Muscle of arm (tissue), 12 donors: ENCODE results near the gene SDR39U1. TPM values are rescaled to one million over a fixed set of nuclear protein-coding genes. Genes with fewer than 3 reads are reported as not detected.
A peak's percentile ranks its signal among the peaks of the same experiment; 100 is the strongest.

Experiments
- DNase-seq: peaks from one replicate; pipeline ENCODE4 v3.0.0-alpha.2; 2013
- polyA plus RNA-seq, 12 donors: library from polyadenylated mRNA; unstranded; fragments of 120-200 nt; gene quantifications; one replicate each; pipeline ENCODE4 v1.2.1, GENCODE V29; 2013; ENCODE audit not compliant: insufficient read length in 12 of 12

The SDR39U1 gene
- polyA plus RNA-seq, 12 donors: 34.9 to 53.3 (median 44.8) TPM; not detected in 1

GRCh38 chr14:24414732-24415420 is 27.7 kb downstream of the SDR39U1 start:
- DNase-seq: no peak

DNA sequence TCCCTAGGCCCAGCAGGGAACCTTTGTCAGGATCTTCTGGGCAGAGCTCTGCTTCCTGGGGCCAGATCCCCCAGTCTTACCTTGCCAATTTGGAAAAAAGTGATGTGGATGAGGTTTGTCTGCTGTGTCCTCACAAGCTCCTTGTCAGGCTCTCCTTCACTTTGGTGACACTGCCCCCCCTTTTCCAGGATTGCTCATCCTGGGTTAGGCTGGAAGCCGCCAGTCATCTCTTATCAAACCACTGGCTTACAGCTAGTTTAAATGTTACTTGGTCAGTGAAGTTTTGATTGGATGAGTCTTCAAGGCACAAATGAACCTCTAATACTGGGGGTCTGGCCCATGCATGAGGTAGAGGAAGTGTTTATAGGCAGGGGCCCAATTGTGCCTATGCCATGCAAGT is 28.5 kb downstream of the SDR39U1 start:
- DNase-seq: no peak

DNA sequence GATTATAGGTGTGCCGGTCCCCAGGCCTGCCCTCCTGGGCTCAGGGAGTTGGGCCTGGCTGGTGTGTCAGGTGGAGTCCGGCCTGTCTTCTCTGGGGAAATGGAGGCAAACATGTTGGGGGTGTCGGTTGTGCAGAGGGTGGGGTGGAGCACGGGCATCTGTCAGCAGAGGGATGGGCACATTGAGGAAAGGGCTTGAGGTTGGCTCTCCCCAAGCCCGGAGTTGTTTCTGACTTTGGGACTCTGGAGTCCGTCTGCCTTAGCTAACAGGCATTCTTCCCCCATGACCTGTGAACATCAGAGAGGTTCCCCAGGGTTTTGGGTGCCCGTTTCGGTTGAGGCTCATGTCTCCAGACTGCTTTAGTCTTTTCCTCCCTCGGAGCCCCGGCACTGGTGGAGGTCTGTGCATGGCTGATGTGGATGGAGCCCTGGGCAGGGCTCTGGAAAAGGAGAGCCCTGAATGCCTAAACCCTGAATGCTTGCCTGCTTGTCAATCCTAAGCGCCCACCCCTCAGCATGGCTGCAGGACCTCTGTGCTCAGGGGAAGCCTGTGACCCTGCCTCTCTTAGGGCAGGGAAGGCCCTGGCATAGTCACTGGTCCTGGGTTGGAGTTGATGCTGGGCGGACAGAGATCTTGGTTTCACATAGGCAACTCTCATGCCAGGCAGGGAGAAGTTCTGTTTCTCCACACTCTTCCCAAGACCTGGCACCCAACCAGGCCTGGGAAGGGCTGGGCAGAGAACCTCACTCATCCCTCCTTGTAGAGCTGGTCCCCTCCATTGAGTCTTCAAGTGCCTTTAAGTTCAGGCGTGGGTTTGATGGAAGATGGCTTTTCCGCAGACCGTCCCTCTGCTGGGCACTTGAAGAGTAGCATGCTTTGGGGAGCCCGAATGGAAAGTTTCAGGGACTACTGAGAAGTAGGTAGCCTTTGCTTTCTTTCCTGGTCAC is 30.9 kb downstream of the SDR39U1 start:
- DNase-seq: no peak

DNA sequence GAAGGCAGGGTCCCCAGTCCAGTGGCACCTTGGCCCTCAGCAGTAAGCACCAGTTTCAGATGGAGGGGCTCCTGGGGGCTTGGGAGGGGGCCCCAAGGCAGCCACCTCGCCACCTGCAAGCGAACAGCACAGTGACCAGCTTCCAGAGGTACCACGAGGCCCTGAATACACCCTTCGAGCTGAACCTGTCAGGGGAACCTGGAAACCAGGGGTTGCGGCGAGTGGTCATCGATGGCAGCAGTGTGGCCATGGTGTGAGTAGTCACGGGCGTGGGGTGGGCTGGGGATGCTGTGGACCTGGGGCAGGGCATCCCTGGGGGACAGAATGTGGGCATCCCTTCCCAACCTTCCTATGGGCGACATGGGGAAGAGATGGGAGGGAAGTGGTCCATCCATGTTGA is 32.6 kb downstream of the SDR39U1 start:
- DNase-seq: no peak

- DNase-seq: no peak
Measured at GRCh38 chr14:24409192-24409591, 33.4 kb downstream of the SDR39U1 start.

DNA sequence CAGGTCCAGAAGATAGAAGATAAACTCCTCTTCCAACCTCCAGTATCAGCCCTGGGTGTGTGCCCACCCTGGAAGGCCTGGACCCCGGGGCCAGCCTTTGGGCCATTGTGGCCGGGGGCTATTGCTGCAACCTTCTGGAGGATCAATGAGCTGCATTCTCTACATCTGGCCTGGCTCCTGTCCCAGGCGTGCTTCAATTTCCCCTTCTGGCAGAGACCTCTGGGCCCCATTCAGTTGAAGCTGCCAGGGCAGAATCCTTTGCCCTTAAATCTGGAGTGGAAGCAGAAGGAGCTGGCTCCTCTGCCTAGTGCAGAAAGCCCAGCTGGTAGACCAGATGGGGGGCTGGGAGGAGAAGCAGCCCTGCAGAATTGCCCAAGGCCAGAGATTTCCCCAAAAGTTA is 33.8 kb downstream of the SDR39U1 start:
- DNase-seq: no peak

DNA sequence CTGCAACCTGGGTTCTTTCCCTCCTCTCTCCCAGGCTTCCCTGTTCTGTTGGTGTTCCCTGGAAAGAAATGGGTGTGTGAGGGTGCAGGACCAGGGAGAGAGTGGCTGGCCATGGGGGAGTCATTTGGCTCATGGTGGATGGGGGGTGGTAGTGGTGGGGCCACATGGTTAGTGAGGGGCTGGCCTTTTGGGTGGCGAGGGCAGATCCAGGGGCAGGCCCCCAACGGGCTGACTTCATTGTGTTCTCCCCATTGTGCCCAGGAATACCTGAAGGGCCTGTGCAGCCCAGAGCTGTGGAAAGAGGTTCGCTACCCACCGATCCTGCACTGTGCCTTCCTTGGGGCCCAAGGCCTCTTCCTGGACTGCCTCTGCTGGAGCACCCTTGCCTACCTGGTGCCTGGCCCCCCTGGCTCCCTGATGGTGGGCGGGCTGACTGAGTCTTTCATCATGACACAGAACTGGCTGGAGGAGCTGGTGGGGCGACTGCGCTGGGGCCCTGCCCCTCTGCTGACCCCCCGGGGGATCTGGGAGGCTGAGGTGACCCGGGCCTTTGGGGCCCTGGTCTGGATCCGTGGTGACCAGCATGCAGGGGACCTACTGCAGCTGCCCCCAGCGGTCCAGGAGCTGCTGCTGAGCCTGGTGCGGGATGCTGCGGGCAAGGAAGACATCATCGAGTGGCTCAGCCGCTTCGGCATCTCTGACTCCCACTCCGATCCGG is 34.8 kb downstream of the SDR39U1 start:
- no peak for DNase-seq

DNA sequence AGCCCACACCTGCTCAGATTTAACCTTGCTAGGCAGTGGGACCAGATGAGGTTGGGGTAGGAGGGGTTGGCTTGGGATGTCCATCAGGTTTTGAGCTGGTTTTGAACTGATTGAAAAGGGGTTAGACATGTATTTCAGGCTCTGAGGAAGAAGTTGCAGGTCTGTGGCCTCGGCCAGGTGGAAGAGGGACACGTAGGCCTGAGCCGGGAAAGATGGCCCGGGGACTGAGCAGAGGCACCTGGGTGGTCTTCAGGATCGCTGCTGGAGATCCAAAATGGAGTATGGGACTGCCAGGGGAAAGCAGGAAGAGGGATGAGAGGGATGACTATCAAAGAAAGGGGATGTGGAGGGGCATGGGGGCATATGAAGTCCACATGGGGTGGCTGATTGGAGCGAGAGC is 36.2 kb downstream of the SDR39U1 start:
- DNase-seq: no peak

DNA sequence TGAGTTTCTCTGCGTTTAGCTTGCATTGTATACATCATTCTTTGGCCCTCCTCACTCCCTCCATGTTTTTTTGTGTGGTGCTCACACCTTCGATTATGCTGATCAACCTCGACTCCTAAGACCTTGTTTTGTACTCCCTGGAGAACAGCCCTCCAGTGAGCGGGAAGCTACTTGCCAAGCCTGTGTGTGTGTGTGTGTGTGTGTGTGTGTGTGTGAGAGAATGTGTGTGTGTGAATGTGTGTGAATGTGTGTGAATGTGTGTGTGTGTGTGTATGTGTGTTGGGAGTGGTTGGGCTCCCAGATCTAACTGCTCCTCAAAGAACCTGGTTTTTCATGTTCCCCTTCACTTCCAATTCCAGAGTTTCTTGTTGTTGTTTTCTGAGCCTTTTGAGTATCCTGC is 37.8 kb downstream of the SDR39U1 start:
- DNase-seq: no peak

DNA sequence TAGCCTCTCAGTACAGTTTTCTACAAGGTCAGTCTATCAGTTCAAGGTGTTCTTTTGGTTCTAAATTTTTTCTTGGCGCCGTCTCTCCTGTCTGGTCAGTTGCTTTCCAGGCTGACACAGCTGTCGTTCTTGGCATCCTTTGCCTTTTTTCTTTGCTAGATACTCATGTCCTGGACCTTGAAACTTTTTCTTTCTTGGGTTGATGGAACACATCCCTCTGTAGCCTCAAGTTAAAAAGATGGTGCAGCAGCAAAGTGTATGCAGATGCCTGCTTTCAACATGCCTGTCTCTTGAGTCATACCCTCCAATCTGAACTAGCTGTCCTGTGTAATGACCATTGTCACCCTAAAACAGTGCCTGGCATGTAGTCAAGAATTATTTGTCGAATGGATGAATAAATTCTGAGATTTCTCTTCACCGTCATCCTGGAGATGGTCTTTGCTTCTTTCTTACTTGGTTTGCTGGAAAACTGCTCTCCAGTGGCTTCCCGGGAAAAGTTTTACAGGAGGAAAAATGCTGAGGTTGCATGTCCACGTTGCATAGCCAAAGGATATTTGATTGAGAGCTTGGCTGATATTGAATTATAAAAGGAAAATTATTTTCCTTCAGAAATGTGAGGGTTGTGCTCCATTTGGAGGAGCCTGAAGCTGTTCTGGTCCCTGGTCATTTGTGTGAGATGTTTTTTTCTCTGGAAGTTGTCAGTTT is 39.1 kb downstream of the SDR39U1 start:
- peak; percentile 62 for DNase-seq

DNA sequence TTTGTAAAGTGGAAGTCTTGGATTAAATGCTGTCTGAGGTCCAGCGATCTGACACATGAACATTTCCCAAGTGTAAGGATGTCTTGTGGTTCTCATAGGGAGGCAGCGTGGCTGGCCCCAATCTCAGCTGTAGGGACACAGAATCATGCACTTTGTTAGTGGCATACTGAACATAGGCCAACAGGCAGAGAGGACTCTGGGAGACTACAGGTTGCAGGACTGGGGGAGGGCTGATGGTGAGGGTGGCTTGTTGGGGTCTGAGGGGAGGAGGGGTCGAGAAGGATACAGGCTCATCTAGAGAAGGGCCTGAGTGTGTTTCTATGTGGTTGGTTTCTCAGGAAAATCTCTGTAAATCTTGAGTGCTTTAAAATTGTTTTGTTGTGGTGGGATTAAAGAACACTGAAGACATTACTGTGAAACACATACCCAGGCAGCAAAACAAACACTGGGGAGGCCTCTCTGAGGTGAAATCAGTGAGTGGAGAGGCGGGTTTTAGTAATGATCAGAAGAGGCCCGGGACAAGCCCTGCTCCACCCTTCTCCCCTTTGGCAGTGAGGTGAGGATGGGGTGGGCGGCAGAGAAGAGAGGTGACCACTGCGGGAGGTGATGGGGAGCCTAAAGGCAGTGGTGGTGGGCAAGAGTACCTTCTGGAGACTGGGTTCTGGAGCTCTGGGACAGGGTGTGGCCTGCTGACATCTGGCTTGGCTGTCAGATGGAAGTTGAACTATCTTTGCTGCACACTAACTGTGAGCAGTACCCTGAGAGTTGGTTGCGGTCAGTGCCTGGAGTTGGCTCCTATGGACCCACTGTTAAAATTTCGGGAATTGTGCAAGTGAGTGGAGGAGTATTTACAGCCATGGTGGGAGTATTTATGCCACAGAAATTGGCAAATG is 40.5 kb downstream of the SDR39U1 start:
- no peak for DNase-seq

GRCh38 chr14:24399999-24400718 is 42.4 kb downstream of the SDR39U1 start:
- no peak for DNase-seq

DNA sequence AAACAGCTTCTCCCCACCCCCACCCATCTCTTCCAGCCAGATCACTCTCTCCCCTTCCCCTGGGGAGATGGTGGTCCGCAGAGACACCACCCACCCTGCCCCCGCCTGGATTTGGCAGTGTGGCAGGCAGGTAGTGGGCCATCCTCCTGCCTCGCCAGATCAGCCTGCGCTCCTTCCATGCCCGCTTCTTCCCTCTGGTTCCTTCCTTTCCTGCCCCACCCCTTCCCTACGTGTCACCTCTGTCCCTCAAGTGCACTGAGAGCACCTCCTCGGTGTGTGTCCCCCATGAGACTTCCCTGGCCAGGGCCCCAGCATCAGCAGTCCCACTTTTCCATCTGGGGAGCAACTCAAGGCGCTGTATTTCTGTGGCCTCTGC is 43.1 kb downstream of the SDR39U1 start:
- no peak for DNase-seq

GRCh38 chr14:24398653-24399446 is 43.7 kb downstream of the SDR39U1 start, which contains the start of gene NYNRIN:
TSS of gene NYNRIN (plus strand) at chr14:24399003. CDS start at chr14:24399247, 244 bp downstream.
- peak; percentile 78 for DNase-seq

GRCh38 chr14:24398293-24398652 is 44.3 kb downstream of the SDR39U1 start:
- DNase-seq: peak; percentile 68

DNA sequence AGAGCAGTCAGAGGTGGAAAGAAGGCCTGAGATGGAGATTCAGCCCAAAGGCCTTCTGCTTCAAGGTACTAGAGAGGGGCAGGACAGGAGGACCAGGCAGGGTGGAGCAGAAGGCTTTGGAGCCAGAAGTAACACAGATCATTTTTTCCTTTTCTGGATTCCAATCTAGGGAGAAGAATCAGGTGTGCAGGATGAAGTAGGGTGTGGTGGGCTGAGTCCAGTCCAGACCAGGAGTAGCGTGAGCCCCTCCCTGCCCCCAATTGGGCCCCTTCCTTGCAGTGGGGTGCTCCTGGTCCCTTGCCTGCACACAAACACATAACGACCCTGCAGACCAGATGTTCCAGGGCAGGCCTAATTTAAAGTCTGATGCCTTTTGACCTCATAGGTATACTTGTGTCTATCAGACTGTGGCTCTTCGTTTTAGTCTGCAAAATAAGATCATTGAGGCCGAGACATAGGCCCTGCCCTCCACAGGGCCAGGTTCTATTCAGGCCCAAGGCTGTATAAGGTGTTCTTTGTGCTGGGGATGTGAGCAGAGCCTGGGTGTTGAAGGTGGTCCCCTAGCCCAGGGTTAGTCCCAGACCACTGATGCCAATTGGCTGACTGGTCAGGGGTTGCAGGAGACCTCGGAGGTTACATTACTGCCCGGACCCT is 44.8 kb downstream of the SDR39U1 start:
- no peak for DNase-seq

- no peak for DNase-seq
Measured at GRCh38 chr14:24395609-24396582, 46.7 kb downstream of the SDR39U1 start.
